SU-DHL-6 (cell line): ENCODE measurements around the gene MSX2.

Experiments used
- H2AFZ ChIP-seq: fragments of 200-600 bp; sonication (generic); 2 replicates; pipeline ENCODE4 v1.6.1; 2014; ENCODE audit warnings: low read depth, mild to moderate bottlenecking, moderate library complexity, mixed read lengths, antibody characterized with exemption, low read length; ENCODE audit not compliant: severe bottlenecking
- H3F3A ChIP-seq: fragments of 200-600 bp; shearing (Covaris generic); 2 replicates; pipeline ENCODE4 v1.6.0; 2016; ENCODE audit warnings: antibody characterized with exemption, mild to moderate bottlenecking; ENCODE audit not compliant: insufficient read depth
- H3K27ac ChIP-seq: fragments of 200-600 bp; sonication (generic); 2 replicates; pipeline ENCODE4 v1.5.1; 2016; ENCODE audit warnings: low read depth, mild to moderate bottlenecking, low read length, moderate library complexity, mixed read lengths
- H3K27me3 ChIP-seq: fragments of 200-600 bp; sonication (generic), shearing (Covaris generic); 2 replicates; pipeline ENCODE4 v1.6.0; 2014; ENCODE audit warnings: mild to moderate bottlenecking, low read length
- H3K36me3 ChIP-seq: fragments of 200-600 bp; sonication (generic); 2 replicates; pipeline ENCODE4 v1.6.1; 2014; ENCODE audit warnings: mild to moderate bottlenecking, low read length, mixed read lengths
- H3K4me2 ChIP-seq: fragments of 300-600, 200-600 bp; shearing (Covaris generic), sonication (generic); 2 replicates; pipeline ENCODE4 v1.6.0; 2014; ENCODE audit warnings: low read length, low read depth, mild to moderate bottlenecking; ENCODE audit not compliant: poor library complexity, severe bottlenecking
- H3K4me3 ChIP-seq: fragments of 200-600 bp; sonication (generic); 2 replicates; pipeline ENCODE4 v1.5.1; 2014; ENCODE audit warnings: antibody characterized with exemption, low read length, mild to moderate bottlenecking, mixed read lengths; ENCODE audit not compliant: insufficient read depth, poor library complexity, severe bottlenecking
- H3K79me2 ChIP-seq: fragments of 200-600 bp; sonication (generic); 2 replicates; pipeline ENCODE4 v1.6.1; 2014; ENCODE audit warnings: mild to moderate bottlenecking, low read length, moderate library complexity; ENCODE audit not compliant: insufficient read depth
- H3K9ac ChIP-seq: fragments of 200-600 bp; sonication (generic); 2 replicates; pipeline ENCODE4 v1.7.0; 2014; ENCODE audit warnings: mild to moderate bottlenecking, low read length
- H3K9me2 ChIP-seq: fragments of 200-600 bp; sonication (generic); replicated peaks from 2 replicates; pipeline ENCODE4 v1.6.1; 2014; ENCODE audit warnings: low read length; ENCODE audit not compliant: insufficient read depth
- H3K9me3 ChIP-seq: fragments of 200-600 bp; sonication (generic); 2 replicates; pipeline ENCODE4 v1.6.1; 2014; ENCODE audit warnings: low read length, mixed read lengths; ENCODE audit not compliant: insufficient read depth
- H4K20me1 ChIP-seq: fragments of 200-600 bp; sonication (generic); 2 replicates; pipeline ENCODE4 v1.6.1; 2014; ENCODE audit warnings: low read depth, mild to moderate bottlenecking, antibody characterized with exemption, low read length, moderate library complexity, mixed read lengths
- EZH2phosphoT487 ChIP-seq: fragments of 200-600 bp; sonication (generic), shearing (Covaris generic); conservative IDR thresholded peaks from 2 replicates; pipeline ENCODE4 v1.6.1; 2018; ENCODE audit warnings: mild to moderate bottlenecking, antibody characterized with exemption, low read length, moderate library complexity, mixed read lengths
- TF ChIP-seq, protein P1 (sequence below): fragments of 200-600 bp; sonication (generic); IDR thresholded peaks from one replicate; pipeline ENCODE4 v1.5.1; 2017; ENCODE audit warnings: antibody characterized with exemption, mild to moderate bottlenecking, low read length, moderate library complexity; ENCODE audit not compliant: insufficient read depth, poor library complexity, severe bottlenecking

Gene MSX2

DNA sequence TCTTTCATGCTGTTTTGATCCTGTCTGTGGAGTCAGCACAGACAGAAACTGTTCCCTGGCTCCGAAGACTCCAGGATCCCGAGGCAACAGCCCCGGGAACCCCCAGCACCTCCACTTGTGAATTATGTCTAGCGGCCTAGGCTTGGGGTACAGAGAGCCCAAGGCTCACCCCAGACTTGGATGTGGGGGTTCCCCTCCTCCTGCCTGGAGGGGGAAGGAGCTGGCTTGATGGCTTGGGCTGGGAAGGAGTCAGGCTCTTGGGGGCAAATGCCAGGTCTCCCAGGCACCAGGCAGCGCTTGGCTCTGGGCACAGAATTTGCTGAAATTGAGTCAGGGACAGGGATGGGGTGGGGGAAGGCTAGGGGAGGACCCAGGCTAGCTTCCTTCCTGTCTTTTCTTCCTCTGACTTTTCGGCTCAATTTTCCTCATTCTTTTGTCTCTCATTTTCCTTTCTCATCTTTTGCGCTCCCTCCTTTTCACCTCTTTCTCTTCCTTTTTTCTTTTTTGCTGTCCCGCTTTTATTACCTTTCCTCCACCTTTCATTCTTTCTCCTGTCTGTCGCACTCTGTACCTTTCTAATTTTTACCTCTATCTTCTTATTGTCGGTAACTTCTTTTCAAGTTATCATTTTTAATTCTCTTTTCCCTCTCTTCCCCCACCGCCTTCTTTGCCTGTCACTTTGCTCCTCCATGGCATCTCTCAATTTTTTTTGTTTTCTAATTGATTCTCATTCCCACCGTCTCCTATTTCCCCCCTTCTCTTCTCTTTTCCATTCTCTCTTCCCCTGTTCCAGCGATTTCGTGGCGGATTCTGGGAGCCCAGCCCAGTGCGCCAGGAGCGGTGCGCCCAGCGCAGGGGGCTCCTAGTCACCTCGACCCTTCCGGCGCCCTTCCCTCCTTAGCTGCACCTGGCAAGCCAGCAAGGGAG, 10.5 kb downstream of the MSX2 start:
- no peak overlapping the region for H3K4me3 ChIP-seq
- H3K9me2 ChIP-seq = no peaks in the 10 kb centered on the region
- no peaks in the 10 kb centered on the region for H3K36me3 ChIP-seq
- no peaks in the 10 kb centered on the region for H3F3A ChIP-seq
- no peaks in the 10 kb centered on the region for H3K9me3 ChIP-seq
- H4K20me1 ChIP-seq = no peaks in the 10 kb centered on the region
- no peaks in the 10 kb centered on the region for H3K27me3 ChIP-seq
- no peak overlapping the region for H3K4me2 ChIP-seq
- no peak overlapping the region for H3K9ac ChIP-seq
- no peaks in the 10 kb centered on the region for H3K79me2 ChIP-seq
- TF ChIP-seq, protein P1, sequence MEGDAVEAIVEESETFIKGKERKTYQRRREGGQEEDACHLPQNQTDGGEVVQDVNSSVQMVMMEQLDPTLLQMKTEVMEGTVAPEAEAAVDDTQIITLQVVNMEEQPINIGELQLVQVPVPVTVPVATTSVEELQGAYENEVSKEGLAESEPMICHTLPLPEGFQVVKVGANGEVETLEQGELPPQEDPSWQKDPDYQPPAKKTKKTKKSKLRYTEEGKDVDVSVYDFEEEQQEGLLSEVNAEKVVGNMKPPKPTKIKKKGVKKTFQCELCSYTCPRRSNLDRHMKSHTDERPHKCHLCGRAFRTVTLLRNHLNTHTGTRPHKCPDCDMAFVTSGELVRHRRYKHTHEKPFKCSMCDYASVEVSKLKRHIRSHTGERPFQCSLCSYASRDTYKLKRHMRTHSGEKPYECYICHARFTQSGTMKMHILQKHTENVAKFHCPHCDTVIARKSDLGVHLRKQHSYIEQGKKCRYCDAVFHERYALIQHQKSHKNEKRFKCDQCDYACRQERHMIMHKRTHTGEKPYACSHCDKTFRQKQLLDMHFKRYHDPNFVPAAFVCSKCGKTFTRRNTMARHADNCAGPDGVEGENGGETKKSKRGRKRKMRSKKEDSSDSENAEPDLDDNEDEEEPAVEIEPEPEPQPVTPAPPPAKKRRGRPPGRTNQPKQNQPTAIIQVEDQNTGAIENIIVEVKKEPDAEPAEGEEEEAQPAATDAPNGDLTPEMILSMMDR = no peak
- TF ChIP-seq EZH2phosphoT487 = no peak
- H2AFZ ChIP-seq = no peak overlapping the region
- no peak overlapping the region for H3K27ac ChIP-seq

DNA sequence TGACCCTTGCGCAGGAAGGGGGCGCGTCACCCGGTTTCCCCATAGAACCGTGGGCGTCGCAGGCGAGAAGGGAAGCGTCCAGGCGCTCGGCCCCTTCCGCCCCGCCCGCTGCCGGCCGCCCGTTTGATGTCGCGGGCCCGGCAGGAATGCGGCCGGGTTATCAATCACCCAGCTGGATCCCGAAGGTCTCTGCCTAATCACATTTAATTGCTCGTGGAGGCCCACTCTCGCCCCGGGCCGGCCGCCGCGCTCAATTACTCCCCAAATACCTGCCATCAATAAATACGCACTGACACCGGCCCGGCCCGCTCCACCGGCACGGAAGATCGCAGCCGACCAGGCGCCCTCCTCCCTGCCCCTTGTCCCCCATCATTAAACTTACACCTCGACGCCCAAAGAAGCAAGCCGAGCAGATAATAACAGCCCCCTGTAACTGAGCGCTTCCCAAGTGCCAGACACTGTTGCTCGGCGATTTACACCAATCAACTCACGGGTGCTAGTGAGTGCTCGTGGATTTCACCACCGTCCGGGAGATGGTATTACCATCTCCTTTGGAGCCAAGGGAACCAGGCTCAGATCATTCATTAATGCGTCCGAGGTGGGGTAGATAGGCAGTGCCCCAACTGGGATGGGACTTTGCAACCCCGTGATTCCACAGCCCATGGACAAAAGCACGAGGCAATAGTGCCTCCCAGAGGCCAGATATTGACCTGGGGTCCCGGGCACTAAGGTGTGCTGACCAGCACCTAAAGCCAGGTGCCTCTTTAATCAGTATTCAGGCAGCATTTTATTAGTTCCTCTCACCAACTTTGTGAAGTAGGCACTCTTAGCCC, 11.3 kb downstream of the MSX2 start:
- no peaks in the 10 kb centered on the region for H3K9me2 ChIP-seq
- TF ChIP-seq EZH2phosphoT487 = no peak
- TF ChIP-seq, protein P1 = no peak
- no peaks in the 10 kb centered on the region for H3K9me3 ChIP-seq
- H3K4me2 ChIP-seq = no peak overlapping the region
- H3K4me3 ChIP-seq = no peak overlapping the region
- no peak overlapping the region for H2AFZ ChIP-seq
- no peak overlapping the region for H3K27ac ChIP-seq
- no peak overlapping the region for H3K9ac ChIP-seq
- no peaks in the 10 kb centered on the region for H4K20me1 ChIP-seq
- H3K27me3 ChIP-seq = no peaks in the 10 kb centered on the region
- no peaks in the 10 kb centered on the region for H3K79me2 ChIP-seq
- H3K36me3 ChIP-seq = no peaks in the 10 kb centered on the region
- no peaks in the 10 kb centered on the region for H3F3A ChIP-seq

DNA sequence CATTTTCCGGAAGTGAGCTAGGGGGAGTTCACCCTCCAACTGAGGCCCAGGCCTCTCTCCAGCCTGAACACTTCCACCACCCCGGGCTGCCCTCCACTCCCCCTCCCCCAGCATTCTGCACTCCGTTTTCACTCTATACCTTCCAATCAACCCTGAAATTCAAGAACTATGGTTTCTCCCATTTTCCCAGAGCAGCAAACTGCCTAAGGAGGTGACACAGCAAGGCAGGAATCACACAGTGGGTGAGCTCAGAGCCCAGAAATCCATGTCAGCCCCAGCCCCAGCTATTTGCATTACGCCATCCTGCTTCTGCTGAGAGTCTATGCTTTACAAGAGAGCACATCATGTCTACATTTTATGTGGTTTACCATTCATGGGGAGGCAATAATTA, 11.9 kb downstream of the MSX2 start:
- Histone ChIP-seq H3K9me3 (no peaks in the 10 kb centered on the region), H4K20me1 (no peaks in the 10 kb centered on the region), H3K27ac (no peak overlapping the region), H3K9ac (no peak overlapping the region), H3K27me3 (no peaks in the 10 kb centered on the region), H3F3A (no peaks in the 10 kb centered on the region), H2AFZ (no peak overlapping the region), H3K9me2 (no peaks in the 10 kb centered on the region), H3K79me2 (no peaks in the 10 kb centered on the region), H3K36me3 (no peaks in the 10 kb centered on the region), H3K4me3 (no peak overlapping the region), H3K4me2 (no peak overlapping the region)
- TF ChIP-seq, protein P1 = no peak
- TF ChIP-seq EZH2phosphoT487 = no peak
